ENCODE data around the gene ANGPTL7.

Gene ANGPTL7

GRCh38 chr1:11180342-11180744 is 8.8 kb upstream of the ANGPTL7 start:
- no peak for TF ChIP-seq CTCF (conservative IDR thresholded peaks at IDR 0.05)
- H3K27ac ChIP-seq, result peak overlapping the region; percentile 41; the same call in 1 of the 2 replicates

GRCh38 chr1:11182884-11183283 is 6.3 kb upstream of the ANGPTL7 start:
- no peak for TF ChIP-seq CTCF (conservative IDR thresholded peaks at IDR 0.05)
- no peak overlapping the region for H3K27ac ChIP-seq

- H3K27ac ChIP-seq, result no peak overlapping the region
- no peak for TF ChIP-seq CTCF (conservative IDR thresholded peaks at IDR 0.05)
Measured at GRCh38 chr1:11184973-11185372, 4.2 kb upstream of the ANGPTL7 start.

- TF ChIP-seq CTCF (conservative IDR thresholded peaks at IDR 0.05), result no peak
- no peak overlapping the region for H3K27ac ChIP-seq
Measured at GRCh38 chr1:11187000-11187399, 2.2 kb upstream of the ANGPTL7 start.

- TF ChIP-seq CTCF (conservative IDR thresholded peaks at IDR 0.05), result no peak
- H3K27ac ChIP-seq, result no peak overlapping the region
Measured at GRCh38 chr1:11187494-11187893, 1.7 kb upstream of the ANGPTL7 start.

GRCh38 chr1:11187931-11188330 is 1.2 kb upstream of the ANGPTL7 start:
- no peak for TF ChIP-seq CTCF (conservative IDR thresholded peaks at IDR 0.05)
- no peak overlapping the region for H3K27ac ChIP-seq

GRCh38 chr1:11188381-11188780 is 774 bp upstream of the ANGPTL7 start:
- TF ChIP-seq CTCF (conservative IDR thresholded peaks at IDR 0.05), result no peak
- no peak overlapping the region for H3K27ac ChIP-seq

GRCh38 chr1:11193376-11193775 is 4.2 kb downstream of the ANGPTL7 start:
- no peak overlapping the region for H3K27ac ChIP-seq
- TF ChIP-seq CTCF (conservative IDR thresholded peaks at IDR 0.05), result no peak

Measured in VCaP (cell line).